Measurements from ENCODE around the gene QSOX2.

The QSOX2 gene

GRCh38 chr9:136201174-136201573, 44.4 kb downstream of the QSOX2 start:
- DNase-seq: no peak

GRCh38 chr9:136200424-136200823, 45.2 kb downstream of the QSOX2 start:
- no peak for DNase-seq

- no peak for DNase-seq
Observed at GRCh38 chr9:136199391-136200288, 46.0 kb downstream of the QSOX2 start.

GRCh38 chr9:136198605-136199083, 47.0 kb downstream of the QSOX2 start:
- DNase-seq: no peak

GRCh38 chr9:136197930-136198604, 47.5 kb downstream of the QSOX2 start:
- DNase-seq: no peak

- no peak for DNase-seq
Observed at GRCh38 chr9:136197084-136197875, 48.3 kb downstream of the QSOX2 start.

GRCh38 chr9:136196404-136197083, 49.1 kb downstream of the QSOX2 start:
- no peak for DNase-seq

- no peak for DNase-seq
Observed at GRCh38 chr9:136194540-136194939, 51.1 kb downstream of the QSOX2 start.

GRCh38 chr9:136193891-136194279, 51.7 kb downstream of the QSOX2 start:
- no peak for DNase-seq

- no peak for DNase-seq
Observed at GRCh38 chr9:136193127-136193890, 52.3 kb downstream of the QSOX2 start.

GRCh38 chr9:136192289-136193126, 53.1 kb downstream of the QSOX2 start:
- no peak for DNase-seq

- no peak for DNase-seq
Observed at GRCh38 chr9:136191960-136192286, 53.7 kb downstream of the QSOX2 start.

GRCh38 chr9:136191099-136191959, 54.3 kb downstream of the QSOX2 start:
- DNase-seq: no peak

GRCh38 chr9:136190656-136191055, 55.0 kb downstream of the QSOX2 start:
- DNase-seq: no peak

- DNase-seq: no peak
Observed at GRCh38 chr9:136190237-136190601, 55.4 kb downstream of the QSOX2 start.

- DNase-seq: no peak
Observed at GRCh38 chr9:136189394-136190236, 56.0 kb downstream of the QSOX2 start.

- no peak for DNase-seq
Observed at GRCh38 chr9:136187683-136188586, 57.7 kb downstream of the QSOX2 start.

- DNase-seq: no peak
Observed at GRCh38 chr9:136187197-136187596, 58.4 kb downstream of the QSOX2 start.
